PFSK-1 (cell line): ENCODE results near the gene SYNE1.

Experiments used
- FOXP2 ChIP-seq: optimal IDR thresholded peaks from 2 replicates; pipeline ENCODE3; 2011; ENCODE audit warnings: borderline replicate concordance, control low read depth, inconsistent platforms; ENCODE audit not compliant: insufficient read depth; ENCODE audit errors: extremely low read length, extremely low read depth
- POLR2AphosphoS5 ChIP-seq: IDR thresholded peaks from 2 replicates; pipeline ENCODE4 v1.6.1; 2012; ENCODE audit warnings: low read depth, mild to moderate bottlenecking, control low read depth, low read length, moderate library complexity
- SIN3A ChIP-seq: IDR thresholded peaks from 2 replicates; pipeline ENCODE4 v1.6.1; 2012; ENCODE audit warnings: mild to moderate bottlenecking, low read length, moderate library complexity, borderline replicate concordance; ENCODE audit not compliant: insufficient read depth
- TAF1 ChIP-seq: IDR thresholded peaks from 2 replicates; pipeline ENCODE4 v1.6.1; 2012; ENCODE audit warnings: low read length, control low read depth, borderline replicate concordance; ENCODE audit not compliant: insufficient read depth
- TF ChIP-seq, protein P1 (sequence below), 2 experiments: IDR thresholded peaks; 2 replicates each; pipeline versions ENCODE4 v1.6.1 to v1.8.0; 2011 to 2012; ENCODE audit warnings: low read depth in 2 of 2, low read length in 2 of 2, control low read depth in 1 of 2, inconsistent platforms in 1 of 2, mild to moderate bottlenecking in 1 of 2, moderate library complexity in 1 of 2; ENCODE audit not compliant: insufficient read depth in 1 of 2

Gene SYNE1

DNA sequence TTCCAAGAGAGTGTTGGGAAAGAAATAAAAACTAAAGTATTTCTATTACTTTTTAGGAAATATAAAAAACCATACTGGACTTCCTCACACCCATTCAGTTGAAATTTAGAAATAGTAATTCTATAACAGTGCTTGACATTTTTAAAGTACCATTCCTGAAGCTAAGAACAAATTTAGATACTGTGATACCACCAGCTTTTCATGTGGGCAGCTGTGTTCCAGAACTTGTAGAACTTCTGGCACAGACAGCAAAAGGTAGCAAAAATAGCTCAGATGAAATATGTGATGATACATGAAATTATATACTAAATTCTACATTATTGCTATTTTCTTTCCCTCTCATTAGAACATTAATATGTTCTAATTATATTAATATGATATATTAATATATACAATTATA lies 346.5 kb downstream of the SYNE1 start:
- TF ChIP-seq SIN3A (no peak), POLR2AphosphoS5 (no peak), TAF1 (no peak)
- TF ChIP-seq, protein P1, sequence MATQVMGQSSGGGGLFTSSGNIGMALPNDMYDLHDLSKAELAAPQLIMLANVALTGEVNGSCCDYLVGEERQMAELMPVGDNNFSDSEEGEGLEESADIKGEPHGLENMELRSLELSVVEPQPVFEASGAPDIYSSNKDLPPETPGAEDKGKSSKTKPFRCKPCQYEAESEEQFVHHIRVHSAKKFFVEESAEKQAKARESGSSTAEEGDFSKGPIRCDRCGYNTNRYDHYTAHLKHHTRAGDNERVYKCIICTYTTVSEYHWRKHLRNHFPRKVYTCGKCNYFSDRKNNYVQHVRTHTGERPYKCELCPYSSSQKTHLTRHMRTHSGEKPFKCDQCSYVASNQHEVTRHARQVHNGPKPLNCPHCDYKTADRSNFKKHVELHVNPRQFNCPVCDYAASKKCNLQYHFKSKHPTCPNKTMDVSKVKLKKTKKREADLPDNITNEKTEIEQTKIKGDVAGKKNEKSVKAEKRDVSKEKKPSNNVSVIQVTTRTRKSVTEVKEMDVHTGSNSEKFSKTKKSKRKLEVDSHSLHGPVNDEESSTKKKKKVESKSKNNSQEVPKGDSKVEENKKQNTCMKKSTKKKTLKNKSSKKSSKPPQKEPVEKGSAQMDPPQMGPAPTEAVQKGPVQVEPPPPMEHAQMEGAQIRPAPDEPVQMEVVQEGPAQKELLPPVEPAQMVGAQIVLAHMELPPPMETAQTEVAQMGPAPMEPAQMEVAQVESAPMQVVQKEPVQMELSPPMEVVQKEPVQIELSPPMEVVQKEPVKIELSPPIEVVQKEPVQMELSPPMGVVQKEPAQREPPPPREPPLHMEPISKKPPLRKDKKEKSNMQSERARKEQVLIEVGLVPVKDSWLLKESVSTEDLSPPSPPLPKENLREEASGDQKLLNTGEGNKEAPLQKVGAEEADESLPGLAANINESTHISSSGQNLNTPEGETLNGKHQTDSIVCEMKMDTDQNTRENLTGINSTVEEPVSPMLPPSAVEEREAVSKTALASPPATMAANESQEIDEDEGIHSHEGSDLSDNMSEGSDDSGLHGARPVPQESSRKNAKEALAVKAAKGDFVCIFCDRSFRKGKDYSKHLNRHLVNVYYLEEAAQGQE (IDR thresholded peaks at IDR 0.05; ENCODE audit: insufficient read depth in 1 of 2, low read depth in 2 of 2, low read length in 2 of 2) = no peak

DNA sequence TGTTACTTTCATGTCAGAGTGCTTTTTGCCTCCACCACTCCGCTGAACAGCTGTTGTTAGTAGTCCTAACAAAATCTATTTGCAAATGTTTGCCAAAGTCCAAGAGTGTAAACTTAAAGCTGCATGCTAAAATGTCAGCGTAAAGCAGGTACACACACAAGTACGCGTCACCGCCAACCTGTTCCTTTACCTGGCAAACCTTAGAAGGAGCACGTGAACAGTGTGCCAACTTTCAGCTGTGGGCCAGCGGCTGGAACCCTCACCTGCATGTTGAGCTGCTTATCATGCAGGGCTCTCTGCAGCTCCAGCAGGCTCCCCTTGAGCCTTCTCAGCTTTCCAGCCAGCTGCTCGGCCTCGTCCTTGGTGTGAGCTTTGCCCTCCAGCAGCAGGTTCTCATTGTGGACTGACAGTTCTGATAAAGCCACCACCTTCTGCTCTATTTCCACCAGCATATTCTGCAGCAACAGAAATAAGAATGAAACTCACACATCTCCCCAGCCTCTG lies 359.3 kb downstream of the SYNE1 start:
- TF ChIP-seq SIN3A (no peak), TAF1 (no peak), FOXP2 (no peak), POLR2AphosphoS5 (no peak)
- TF ChIP-seq, protein P1 (IDR thresholded peaks at IDR 0.05; ENCODE audit: insufficient read depth in 1 of 2, low read depth in 2 of 2, low read length in 2 of 2) = no peak

DNA sequence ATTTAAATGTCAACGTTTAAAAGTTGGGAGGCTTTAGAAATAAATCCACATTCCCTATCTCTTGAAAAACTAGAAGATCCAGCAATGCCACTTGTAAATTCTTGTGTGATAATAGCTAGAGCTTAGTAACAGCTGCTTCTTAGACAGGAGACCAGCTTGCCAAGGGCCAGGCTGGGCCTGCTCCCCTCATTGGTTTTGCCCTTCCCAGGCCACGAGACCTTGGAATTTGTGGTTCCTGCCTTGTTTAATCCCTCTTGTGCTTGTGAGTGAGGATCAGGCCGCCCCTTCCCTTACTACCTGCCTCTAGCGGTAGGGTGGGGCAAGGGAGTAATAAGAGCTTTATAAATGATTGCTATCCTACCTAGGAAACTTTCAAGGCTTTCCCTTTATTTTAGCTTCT lies 363.5 kb downstream of the SYNE1 start:
- TF ChIP-seq TAF1 (no peak), POLR2AphosphoS5 (no peak), SIN3A (no peak), FOXP2 (no peak)
- TF ChIP-seq, protein P1 (IDR thresholded peaks at IDR 0.05; ENCODE audit: insufficient read depth in 1 of 2, low read depth in 2 of 2, low read length in 2 of 2) = no peak

DNA sequence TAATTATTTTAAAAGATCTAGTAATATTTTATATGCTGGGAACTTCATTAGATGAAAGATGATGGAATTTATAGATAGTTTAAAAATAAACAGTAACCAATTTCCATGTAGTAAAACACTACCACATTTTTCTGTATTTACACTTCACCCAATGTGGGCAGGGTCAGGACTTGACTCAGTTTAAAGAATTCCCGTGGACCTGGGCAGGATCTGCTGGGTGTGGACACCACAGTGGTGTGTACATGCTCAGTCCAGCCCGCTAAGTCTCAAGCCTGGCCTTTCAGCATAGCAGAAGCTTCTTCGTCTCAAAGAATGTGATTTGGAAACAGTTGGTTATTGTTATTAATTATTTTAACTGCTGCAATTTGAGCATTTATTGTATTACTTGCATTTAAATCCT lies 364.2 kb downstream of the SYNE1 start:
- no peak for TF ChIP-seq SIN3A
- TF ChIP-seq, protein P1 (IDR thresholded peaks at IDR 0.05; ENCODE audit: insufficient read depth in 1 of 2, low read depth in 2 of 2, low read length in 2 of 2) = no peak
- TF ChIP-seq TAF1 = no peak
- no peak for TF ChIP-seq FOXP2
- no peak for TF ChIP-seq POLR2AphosphoS5

DNA sequence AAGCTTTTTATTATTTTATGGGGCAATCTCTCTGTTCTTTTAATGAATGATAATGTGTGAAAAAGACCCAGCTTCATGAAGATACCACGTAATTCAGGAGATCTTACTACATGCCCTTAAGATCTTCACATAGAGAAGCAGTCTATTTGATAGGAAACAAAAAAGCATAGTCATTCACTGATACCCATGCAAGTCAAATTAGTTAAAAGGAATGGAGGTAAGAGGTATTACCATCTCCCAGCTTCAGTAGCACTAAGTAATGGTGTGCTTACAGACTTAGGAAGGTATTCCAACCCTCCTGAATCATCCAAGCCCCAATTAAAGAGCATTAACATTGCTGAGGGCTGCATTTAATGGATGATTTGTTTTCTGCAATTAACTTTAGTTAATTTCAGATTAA lies 364.7 kb downstream of the SYNE1 start:
- TF ChIP-seq SIN3A = no peak
- no peak for TF ChIP-seq TAF1
- TF ChIP-seq, protein P1 (IDR thresholded peaks at IDR 0.05; ENCODE audit: insufficient read depth in 1 of 2, low read depth in 2 of 2, low read length in 2 of 2) = no peak
- TF ChIP-seq FOXP2 = no peak
- TF ChIP-seq POLR2AphosphoS5 = no peak
